Endothelial cell of umbilical vein (primary cell): ENCODE measurements around the gene FAM131C.

Experiments
- EZH2 ChIP-seq: IDR thresholded peaks from 2 replicates; pipeline ENCODE4 v1.6.1; 2012; ENCODE audit warnings: borderline replicate concordance, low read depth, mild to moderate bottlenecking, moderate library complexity, low read length, inconsistent platforms; ENCODE audit not compliant: severe bottlenecking
- FOS ChIP-seq: IDR thresholded peaks from 2 replicates; pipeline ENCODE4 v1.6.1; 2011; ENCODE audit warnings: mild to moderate bottlenecking, low read length, moderate library complexity, borderline replicate concordance; ENCODE audit not compliant: insufficient read depth
- GATA2 ChIP-seq: IDR thresholded peaks from 2 replicates; pipeline ENCODE4 v1.7.0; 2011; ENCODE audit warnings: low read depth, mild to moderate bottlenecking, moderate library complexity, mixed read lengths, low read length; ENCODE audit not compliant: insufficient read length, insufficient read depth
- JUN ChIP-seq: IDR thresholded peaks from 2 replicates; pipeline ENCODE4 v1.6.1; 2011; ENCODE audit warnings: borderline replicate concordance, low read depth; ENCODE audit not compliant: insufficient read length, insufficient read depth
- MYC ChIP-seq: IDR thresholded peaks from one replicate; pipeline ENCODE4 v1.6.1; 2011; ENCODE audit warnings: mild to moderate bottlenecking, low read depth, low read length
- POLR2A ChIP-seq: IDR thresholded peaks from 2 replicates; pipeline ENCODE4 v1.6.1; 2012; ENCODE audit warnings: low read depth, mild to moderate bottlenecking, control low read depth, low read length
- POLR2AphosphoS5 ChIP-seq: IDR thresholded peaks from 2 replicates; pipeline ENCODE4 v1.6.1; 2012; ENCODE audit warnings: low read depth, mild to moderate bottlenecking, control low read depth, low read length, moderate library complexity; ENCODE audit not compliant: insufficient read depth
- TF ChIP-seq, protein P1 (sequence below), 2 donors: IDR thresholded peaks; 1 replicate in 1 of 2; 2 replicates in 1 of 2; pipeline ENCODE4 v1.5.1; 2011; ENCODE audit warnings: low read length in 2 of 2, mild to moderate bottlenecking in 2 of 2, moderate library complexity in 2 of 2, control low read depth in 1 of 2, inconsistent platforms in 1 of 2, low read depth in 1 of 2; ENCODE audit not compliant: insufficient read depth in 1 of 2; ENCODE audit errors: extremely low read depth in 1 of 2
- TF ChIP-seq, protein P2 (sequence below): IDR thresholded peaks from 2 replicates; pipeline ENCODE4 v1.6.1; 2011; ENCODE audit not compliant: insufficient read depth, insufficient read length

DNA sequence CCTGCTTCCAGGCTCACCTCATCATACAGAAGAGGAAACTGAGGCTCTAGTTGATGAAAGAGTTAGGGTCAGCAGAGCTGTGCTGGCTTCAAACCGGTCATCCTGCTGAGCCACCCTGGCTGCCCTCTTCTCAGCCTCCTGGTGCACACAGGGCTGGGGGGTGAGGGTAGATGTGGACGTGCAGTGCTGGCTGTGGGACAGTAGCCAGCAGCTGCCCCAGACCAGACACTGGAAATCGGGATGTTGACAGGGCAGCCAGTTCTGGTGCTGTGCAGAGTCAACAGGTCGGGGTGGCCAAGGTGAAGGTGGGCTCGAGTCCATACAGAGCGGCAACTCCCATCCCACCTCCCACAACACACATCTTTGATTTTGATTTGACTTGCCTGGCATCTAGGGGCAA is 53.1 kb downstream of the FAM131C start:
- no peak for TF ChIP-seq POLR2A
- no peak for TF ChIP-seq MYC
- TF ChIP-seq, protein P1, sequence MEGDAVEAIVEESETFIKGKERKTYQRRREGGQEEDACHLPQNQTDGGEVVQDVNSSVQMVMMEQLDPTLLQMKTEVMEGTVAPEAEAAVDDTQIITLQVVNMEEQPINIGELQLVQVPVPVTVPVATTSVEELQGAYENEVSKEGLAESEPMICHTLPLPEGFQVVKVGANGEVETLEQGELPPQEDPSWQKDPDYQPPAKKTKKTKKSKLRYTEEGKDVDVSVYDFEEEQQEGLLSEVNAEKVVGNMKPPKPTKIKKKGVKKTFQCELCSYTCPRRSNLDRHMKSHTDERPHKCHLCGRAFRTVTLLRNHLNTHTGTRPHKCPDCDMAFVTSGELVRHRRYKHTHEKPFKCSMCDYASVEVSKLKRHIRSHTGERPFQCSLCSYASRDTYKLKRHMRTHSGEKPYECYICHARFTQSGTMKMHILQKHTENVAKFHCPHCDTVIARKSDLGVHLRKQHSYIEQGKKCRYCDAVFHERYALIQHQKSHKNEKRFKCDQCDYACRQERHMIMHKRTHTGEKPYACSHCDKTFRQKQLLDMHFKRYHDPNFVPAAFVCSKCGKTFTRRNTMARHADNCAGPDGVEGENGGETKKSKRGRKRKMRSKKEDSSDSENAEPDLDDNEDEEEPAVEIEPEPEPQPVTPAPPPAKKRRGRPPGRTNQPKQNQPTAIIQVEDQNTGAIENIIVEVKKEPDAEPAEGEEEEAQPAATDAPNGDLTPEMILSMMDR (IDR thresholded peaks at IDR 0.05; ENCODE audit: extremely low read depth in 1 of 2, insufficient read depth in 1 of 2, low read depth in 1 of 2, low read length in 2 of 2): no peak
- TF ChIP-seq EZH2: no peak
- TF ChIP-seq GATA2: no peak
- no peak for TF ChIP-seq JUN
- TF ChIP-seq, protein P2, sequence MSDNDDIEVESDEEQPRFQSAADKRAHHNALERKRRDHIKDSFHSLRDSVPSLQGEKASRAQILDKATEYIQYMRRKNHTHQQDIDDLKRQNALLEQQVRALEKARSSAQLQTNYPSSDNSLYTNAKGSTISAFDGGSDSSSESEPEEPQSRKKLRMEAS: no peak
- TF ChIP-seq FOS: no peak
- no peak for TF ChIP-seq POLR2AphosphoS5
